ENCODE results near the gene CXCR2. TPM values are rescaled to one million over a fixed set of nuclear protein-coding genes. Genes with fewer than 3 reads are reported as not detected.

Gene CXCR2
- total RNA-seq, 2 experiments from 2014 or later = 0.22 to 0.27 TPM

- intact Hi-C loops (cut with micrococcal nuclease) = no loop called here
- Mint-ChIP-seq H3K27ac (no peak overlapping the region), H3K9me3 (peaks cover 10% of the 10 kb centered on the region), H3K27me3 (peaks cover 10% of the 10 kb centered on the region), H3K4me3 (no peak overlapping the region), H3K4me1 (ENCODE audit: low read depth) (peaks cover 8% of the 10 kb centered on the region), H3K36me3 (ENCODE audit: low read depth) (no peaks in the 10 kb centered on the region)
- ATAC-seq (no peak), DNase-seq (no peak)
- ChIA-PET POLR2A (interaction anchor here (0.6 kb wide), 2 partner anchors 121 to 411 kb away, joined by 3 read pairs; no protein-coding TSS in a partner anchor), CTCF (no interaction called here)
- no peak for TF ChIP-seq CTCF (IDR thresholded peaks at IDR 0.05)
Observed at GRCh38 chr2:218123986-218124385, 1.8 kb upstream of the CXCR2 start.

GRCh38 chr2:218125095-218125494 is 733 bp upstream of the CXCR2 start:
- Mint-ChIP-seq H3K27ac (no peak overlapping the region), H3K9me3 (peaks cover 10% of the 10 kb centered on the region), H3K27me3 (peaks cover 10% of the 10 kb centered on the region), H3K4me3 (no peak overlapping the region), H3K36me3 (ENCODE audit: low read depth) (no peaks in the 10 kb centered on the region), H3K4me1 (ENCODE audit: low read depth) (peaks cover 8% of the 10 kb centered on the region)
- TF ChIP-seq CTCF (IDR thresholded peaks at IDR 0.05) = no peak
- ATAC-seq (no peak), DNase-seq (no peak)
- intact Hi-C loops (cut with micrococcal nuclease) = no loop called here
- CTCF ChIA-PET = no interaction called here
- POLR2A ChIA-PET = no interaction called here

- Mint-ChIP-seq H3K9me3 (no peaks in the 10 kb centered on the region), H3K27ac (no peak overlapping the region), H3K36me3 (ENCODE audit: low read depth) (no peaks in the 10 kb centered on the region), H3K4me1 (ENCODE audit: low read depth) (peaks cover 8% of the 10 kb centered on the region), H3K4me3 (no peak overlapping the region), H3K27me3 (peaks cover 10% of the 10 kb centered on the region)
- POLR2A ChIA-PET = interaction anchor here (0.6 kb wide), 1 partner anchor 392 kb away, joined by 3 read pairs; no protein-coding TSS in a partner anchor
- intact Hi-C loops (cut with micrococcal nuclease) = no loop called here
- TF ChIP-seq CTCF (IDR thresholded peaks at IDR 0.05) = no peak
- DNase-seq = no peak
- CTCF ChIA-PET = no interaction called here
- ATAC-seq = no peak
Observed at GRCh38 chr2:218127929-218128455, 2.2 kb downstream of the CXCR2 start.

- TF ChIP-seq CTCF (IDR thresholded peaks at IDR 0.05) = no peak
- H3K27me3 Mint-ChIP-seq = peaks cover 10% of the 10 kb centered on the region
- H3K9me3 Mint-ChIP-seq = no peaks in the 10 kb centered on the region
- ATAC-seq = no peak
- H3K4me1 Mint-ChIP-seq (ENCODE audit: low read depth) = peaks cover 8% of the 10 kb centered on the region
- intact Hi-C loops (cut with micrococcal nuclease) = no loop called here
- no peak overlapping the region for H3K27ac Mint-ChIP-seq
- CTCF ChIA-PET = no interaction called here
- H3K4me3 Mint-ChIP-seq = no peak overlapping the region
- H3K36me3 Mint-ChIP-seq (ENCODE audit: low read depth) = no peaks in the 10 kb centered on the region
- no peak for DNase-seq
- POLR2A ChIA-PET = no interaction called here
Observed at GRCh38 chr2:218128781-218129457, 3.1 kb downstream of the CXCR2 start.

GRCh38 chr2:218129458-218130135 is 3.8 kb downstream of the CXCR2 start:
- ChIA-PET POLR2A (no interaction called here), CTCF (no interaction called here)
- H3K4me3 Mint-ChIP-seq = no peak overlapping the region
- H3K27ac Mint-ChIP-seq = no peak overlapping the region
- DNase-seq (no peak), ATAC-seq (no peak)
- intact Hi-C loops (cut with micrococcal nuclease) = no loop called here
- peaks cover 10% of the 10 kb centered on the region for H3K27me3 Mint-ChIP-seq
- no peaks in the 10 kb centered on the region for H3K36me3 Mint-ChIP-seq (ENCODE audit: low read depth)
- no peak for TF ChIP-seq CTCF (IDR thresholded peaks at IDR 0.05)
- no peaks in the 10 kb centered on the region for H3K9me3 Mint-ChIP-seq
- H3K4me1 Mint-ChIP-seq (ENCODE audit: low read depth) = peaks cover 8% of the 10 kb centered on the region
